EH (cell line): ENCODE data around the gene ZNF789.

Source experiments
- DNase-seq: peaks from one replicate; pipeline ENCODE4 v3.0.0-alpha.2; 2015; ENCODE audit warnings: low read depth

ZNF789 gene

DNA sequence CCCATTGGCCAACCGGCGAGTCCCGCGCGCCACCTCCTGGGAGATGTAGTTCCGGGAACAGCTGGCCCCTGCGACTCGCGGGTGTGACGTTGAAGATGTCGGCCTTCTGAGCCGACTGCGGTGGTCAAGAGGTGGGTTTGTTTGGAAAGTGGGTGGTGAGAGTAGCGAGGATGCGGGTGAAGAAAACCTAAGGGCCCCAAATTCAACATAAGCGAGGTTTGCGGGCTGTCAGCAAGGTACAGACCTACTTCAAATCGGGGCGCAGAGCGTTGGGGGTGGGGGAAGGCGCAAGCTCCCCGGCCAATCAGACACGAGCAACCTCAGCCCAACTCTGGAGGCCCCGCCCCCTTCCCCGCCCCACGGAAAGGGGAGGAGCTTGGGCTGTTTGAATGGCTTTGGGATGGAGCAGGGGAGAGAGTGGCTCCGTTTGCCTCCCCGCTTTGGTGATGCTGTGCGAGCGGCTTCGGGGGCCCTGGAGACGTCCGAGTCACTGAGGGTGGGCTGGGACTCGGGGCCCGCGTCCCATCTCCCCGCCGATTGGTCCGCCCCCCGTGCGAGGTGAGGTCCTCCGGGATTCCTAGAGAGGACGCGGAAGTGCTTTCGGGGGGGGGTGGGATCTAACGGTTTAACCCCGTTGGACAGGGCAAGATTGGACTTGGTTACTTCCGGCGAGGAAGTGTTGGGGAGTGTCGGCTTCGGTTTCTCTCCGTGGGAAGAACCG lies 32.1 kb downstream of the ZNF789 start, which contains the start of gene ZKSCAN5:
ZKSCAN5 (plus strand) TSS at position 60 of the 721 bp plus-strand sequence. CDS start 1,383 bp downstream, outside the sequence.
- peak; percentile 97 for DNase-seq

DNA sequence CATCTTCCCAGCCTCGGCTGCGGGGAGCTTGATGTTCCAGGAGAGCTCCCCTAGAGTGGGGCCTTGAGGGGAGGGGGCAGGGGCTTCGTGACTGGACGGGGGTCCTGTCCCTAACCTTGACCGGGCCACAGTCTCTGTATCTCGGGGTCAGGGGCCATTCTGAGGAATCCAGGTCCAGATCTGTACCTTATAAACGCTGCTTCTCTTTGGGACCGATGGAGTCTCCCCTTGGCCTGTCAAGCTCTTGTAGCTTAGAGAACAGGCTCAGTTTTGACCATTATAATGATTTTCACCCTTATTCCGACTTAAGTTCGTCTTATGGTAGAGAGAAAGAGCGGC lies 32.6 kb downstream of the ZNF789 start:
- DNase-seq = no peak

DNA sequence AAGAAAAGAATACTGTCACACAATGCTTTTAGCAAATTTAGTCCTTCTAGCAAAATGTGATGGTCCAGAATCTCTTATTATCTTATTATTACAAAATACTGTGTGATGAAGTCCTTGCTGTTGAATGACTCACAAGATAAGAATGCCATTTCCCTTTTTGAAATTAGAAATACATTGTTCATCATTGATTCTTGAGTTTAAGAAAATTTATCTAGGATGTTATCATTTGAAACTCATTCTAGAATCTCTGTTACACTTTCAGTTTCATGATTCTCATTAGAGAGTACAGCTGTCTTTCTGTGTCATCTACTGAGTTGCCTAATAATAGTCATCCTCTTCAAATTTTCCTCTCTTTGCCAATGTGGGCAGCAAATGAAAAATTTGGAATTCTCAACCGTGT lies 41.4 kb downstream of the ZNF789 start:
- DNase-seq = peak; percentile 48

DNA sequence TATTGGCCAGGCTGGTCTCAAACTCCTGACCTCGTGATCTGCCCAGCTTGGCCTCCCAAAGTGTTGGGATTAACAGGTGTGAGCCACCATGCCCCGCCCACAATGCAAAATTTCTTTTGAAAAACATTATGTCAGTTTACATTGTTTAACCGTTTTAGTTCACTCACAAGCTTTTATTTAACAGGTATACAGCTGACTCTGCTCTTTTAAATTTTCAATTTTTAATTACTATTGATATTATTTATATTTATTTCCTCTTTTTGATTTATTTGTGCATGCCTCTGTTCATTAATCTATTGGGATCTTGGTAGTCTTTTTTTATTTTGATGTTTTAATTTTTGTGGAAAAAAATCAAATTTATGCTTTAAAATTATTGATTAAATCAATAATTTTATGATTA lies 48.7 kb downstream of the ZNF789 start:
- DNase-seq = no peak

DNA sequence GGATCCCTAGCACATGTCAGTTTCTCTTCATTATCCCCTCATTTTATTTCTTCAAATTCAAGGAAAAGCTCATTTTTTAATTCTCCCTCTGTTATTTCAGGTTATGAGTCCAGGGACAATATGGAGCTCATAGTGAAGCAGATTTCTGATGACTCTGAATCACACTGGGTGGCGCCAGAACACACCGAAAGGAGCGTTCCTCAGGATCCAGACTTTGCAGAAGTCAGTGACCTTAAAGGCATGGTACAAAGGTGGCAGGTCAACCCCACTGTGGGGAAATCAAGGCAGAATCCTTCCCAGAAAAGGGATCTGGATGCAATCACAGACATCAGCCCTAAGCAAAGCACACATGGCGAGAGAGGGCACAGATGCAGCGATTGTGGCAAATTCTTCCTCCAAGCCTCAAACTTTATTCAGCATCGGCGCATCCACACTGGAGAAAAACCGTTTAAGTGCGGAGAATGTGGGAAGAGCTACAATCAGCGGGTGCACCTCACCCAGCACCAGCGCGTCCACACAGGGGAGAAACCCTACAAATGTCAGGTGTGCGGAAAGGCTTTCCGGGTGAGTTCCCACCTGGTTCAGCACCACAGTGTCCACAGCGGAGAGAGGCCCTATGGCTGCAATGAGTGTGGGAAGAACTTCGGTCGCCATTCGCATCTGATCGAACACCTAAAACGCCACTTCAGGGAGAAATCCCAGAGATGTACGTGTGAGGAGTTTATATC lies 53.2 kb downstream of the ZNF789 start:
- DNase-seq = peak; percentile 19

DNA sequence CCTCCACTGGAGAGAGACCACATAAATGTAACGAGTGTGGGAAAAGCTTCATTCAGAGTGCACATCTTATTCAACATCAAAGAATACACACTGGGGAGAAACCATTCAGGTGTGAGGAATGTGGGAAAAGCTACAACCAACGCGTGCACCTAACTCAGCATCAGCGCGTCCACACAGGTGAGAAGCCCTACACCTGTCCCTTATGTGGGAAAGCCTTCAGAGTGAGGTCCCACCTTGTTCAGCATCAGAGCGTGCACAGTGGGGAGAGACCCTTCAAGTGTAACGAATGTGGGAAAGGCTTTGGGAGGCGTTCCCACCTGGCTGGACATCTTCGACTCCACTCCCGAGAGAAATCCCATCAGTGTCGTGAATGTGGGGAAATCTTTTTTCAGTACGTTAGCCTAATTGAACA lies 58.7 kb downstream of the ZNF789 start:
- peak; percentile 3 for DNase-seq

DNA sequence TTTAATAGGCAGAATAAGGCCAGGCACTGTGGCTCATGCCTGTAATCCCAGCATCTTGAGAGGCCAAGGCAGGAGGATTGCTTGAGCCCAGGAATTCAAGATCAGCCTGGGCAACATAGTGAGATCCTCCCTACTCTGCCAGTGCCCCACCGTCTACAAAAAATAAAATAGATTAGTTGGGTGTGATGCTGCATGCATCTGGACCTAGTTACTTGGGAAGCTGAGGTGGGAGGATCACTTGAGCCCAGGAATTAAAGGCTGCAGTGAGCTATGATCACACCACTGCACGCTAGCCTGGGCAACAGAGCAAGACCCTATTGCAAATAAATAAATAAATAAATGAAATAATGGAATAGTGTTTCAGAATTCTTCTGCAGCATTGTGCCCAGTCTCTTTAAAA lies 63.0 kb downstream of the ZNF789 start:
- no peak for DNase-seq
